Glomerular visceral epithelial cell (primary cell): ENCODE measurements around the gene HCFC2.
"Not testable (repeated sequence)": the region's sequence is repeated elsewhere in the genome, so short reads cannot be mapped to it uniquely, and the experiment has no call there.

Experiments
- DNase-seq: peaks from one replicate; pipeline ENCODE4 v3.0.0-alpha.2; 2016; ENCODE audit errors: extremely low spot score

HCFC2 gene

DNA sequence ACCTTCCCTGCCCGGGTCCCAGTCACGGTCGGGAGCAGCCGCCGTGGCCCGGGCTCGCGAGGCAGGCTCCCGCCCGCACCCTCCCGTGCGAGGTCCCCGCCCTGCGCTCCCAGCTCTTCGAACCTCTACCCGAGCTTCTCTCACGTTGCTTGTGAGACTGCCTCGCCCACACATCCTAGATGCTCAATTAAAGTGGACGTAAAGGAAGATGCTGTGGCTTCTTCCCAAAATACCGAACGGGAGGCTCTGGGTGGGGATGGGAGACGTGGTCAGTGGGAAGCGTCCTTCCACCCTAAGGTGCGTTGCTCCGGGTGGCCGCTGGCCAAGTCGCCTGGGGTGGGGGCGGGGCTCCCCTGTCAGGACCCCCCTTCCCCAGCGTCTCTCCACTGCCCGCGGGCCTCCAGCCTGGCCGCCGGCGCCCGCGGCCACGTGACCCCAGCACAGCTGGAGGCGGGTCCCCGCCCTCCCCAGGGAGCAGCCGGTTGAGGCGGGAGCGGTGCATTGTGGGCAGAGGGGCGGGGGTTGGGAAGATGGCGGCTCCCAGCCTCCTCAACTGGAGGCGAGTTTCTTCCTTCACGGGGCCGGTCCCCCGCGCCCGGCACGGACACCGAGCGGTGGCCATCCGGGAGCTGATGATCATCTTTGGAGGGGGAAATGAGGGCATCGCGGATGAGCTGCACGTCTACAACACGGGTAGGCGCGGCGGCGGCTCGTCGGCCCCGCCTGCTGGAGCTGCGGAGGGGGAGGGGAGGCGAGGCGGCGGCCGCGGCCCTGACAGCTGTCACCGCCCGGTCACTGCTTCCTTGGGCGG lies at the start of gene HCFC2:
TSS of gene HCFC2 (plus strand) at position 501 of the 811 bp plus-strand sequence. CDS start at position 531, 30 bp downstream.
- peak; percentile 88 for DNase-seq

DNA sequence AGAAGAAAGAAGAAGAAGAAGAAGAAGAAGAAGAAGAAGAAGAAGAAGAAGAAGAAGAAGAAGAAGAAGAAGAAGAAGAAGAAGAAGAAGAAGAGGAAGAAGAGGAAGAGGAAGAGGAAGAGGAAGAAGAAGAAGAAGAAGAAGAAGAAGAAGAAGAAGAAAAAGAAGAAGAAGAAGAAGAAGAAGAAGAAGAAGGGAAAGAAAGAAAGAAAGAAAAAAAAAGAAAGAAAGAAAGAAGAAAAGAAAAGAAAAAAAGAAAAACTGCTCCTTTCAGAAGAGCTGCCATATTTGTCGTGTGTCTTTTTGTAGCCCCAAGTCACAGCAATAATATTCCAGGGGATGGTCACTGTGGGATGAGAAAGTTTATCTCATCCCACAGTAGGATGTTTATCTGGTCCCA lies 42.5 kb upstream of the HCFC2 start:
- not testable (repeated sequence) for DNase-seq

DNA sequence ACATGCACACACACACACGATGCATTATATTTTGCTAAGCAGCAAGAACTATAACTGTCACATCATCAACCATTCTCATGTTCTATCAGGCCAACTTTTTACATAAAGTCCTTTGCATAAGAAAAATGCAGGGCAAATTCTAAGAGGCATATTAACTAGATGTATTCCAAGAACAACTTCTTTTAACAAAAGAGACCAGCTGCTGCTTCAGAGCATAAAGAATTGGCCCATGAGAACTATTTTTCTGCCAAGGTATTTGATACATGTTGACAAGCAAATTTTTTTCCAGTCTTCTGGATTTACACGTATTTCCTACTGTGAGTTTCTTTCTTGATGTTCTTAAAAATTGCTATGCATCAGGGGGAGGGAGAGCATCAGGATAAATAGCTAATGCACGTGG lies 41.5 kb upstream of the HCFC2 start:
- DNase-seq = no peak

DNA sequence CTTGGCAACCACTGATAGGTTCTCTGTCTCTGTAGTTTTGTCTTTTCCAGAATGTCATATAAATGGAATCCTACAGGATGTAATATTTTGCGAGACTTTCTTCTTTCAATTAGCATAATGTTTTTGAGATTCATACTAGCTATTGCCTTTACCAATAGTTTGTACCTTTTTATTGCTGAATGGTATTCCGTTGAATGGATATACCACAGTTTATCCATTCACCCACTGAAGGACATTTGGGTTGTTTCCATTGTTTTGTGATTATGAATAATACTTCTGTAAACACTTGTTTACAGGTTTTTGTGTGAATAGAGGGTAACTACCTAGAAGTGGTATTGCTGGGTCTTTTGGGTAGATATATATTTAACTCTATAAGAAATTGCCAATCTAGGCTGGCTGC lies 40.6 kb upstream of the HCFC2 start:
- no peak for DNase-seq

DNA sequence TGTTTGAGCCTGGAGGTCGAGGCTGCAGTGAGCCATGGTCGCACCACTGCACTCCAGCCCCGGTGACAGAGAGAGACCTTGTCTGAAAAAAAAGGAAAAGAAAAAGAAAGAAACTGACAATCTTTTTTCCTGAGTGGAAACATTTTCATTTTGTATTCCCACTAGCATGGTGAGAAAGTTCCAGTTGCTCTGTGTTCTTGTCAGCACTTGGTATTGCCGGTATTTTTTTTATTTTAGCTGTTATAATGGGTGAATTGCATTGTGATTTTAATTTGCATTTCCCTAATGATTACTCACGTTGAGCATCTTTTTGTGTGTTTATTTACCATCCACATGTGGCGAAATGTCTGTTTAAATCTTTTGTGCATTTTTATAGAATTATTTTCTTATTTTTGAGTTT lies 40.0 kb upstream of the HCFC2 start:
- DNase-seq = no peak

DNA sequence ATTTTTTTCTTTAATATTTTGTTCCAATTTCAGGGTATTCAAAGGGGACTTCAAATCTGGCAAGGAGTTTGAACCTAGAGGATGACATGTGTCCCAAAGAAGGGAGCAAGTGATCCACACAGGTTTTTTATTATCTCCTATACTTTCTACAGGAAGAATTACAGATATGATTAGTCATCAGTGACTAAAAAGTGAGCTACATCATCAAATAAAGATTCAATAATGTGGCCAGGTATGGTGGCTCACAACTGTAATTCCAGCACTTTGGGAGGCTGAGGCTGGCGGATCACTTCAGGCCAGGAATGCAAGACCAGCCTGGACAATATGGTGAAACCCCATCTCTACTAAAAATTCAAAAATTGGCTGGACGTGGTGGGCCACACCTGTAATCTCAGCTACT lies 38.6 kb upstream of the HCFC2 start:
- DNase-seq = no peak

DNA sequence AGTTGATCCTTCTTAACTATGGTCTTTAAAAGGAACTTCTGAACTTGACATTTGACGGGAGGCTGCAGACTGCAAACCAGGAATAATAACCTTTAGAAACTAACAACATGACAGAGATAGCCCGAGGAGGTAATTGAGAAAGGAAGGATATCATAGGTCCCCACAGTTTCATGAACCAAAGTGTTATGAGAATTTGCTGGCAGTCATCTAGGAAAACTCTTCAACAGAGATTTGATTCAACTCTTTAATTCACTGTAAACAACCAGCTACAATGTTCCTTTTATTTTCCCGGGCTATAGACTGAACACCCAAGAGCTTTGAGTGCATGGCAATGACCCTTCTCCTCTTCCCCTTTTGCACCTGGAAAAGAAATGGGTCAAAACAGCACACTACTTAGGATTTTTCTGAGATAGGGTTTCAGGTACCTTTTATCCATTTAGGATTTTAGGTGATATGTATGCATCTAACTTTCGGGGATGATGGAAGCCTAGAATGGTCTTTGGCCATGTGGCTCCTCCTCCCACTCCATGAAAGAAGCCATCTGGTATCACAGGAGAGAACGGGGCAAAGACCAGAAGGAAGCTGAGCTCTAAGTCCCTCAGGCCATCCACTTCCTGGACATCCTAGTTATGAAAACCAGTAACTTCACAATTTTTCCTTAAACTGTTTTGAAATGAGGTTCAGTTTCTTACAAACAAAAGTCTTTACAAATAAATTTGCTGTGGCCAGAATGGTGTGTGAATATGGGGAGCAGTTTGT lies 37.3 kb upstream of the HCFC2 start:
- DNase-seq = no peak

DNA sequence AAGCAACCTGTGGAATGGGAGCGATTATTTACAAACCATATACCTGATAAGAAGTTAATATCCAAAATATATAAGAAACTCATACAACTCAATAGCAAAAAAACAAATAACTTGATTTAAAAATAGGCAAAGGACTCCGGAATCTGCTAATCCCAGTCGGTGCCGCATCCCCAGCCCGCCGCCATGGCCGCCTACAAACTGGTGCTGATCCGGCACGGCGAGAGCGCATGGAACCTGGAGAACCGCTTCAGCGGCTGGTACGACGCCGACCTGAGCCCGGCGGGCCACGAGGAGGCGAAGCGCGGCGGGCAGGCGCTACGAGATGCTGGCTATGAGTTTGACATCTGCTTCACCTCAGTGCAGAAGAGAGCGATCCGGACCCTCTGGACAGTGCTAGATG lies 33.7 kb upstream of the HCFC2 start:
- not testable (repeated sequence) for DNase-seq

DNA sequence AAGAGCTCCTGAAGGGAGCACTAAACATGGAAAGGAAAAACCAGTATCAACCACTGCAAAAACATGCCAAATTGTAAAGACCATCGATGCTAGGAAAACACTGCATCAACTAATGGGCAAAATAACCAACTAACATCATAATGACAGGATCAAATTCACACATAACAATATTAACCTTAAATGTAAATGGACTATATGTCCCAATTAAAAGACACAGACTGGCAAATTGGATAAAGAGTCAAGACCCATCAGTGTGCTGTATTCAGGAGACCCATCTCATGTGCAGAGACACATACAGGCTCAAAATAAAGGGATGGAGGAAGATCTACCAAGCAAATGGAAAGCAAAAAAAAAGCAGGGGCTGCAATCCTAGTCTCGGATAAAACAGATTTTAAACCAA lies 28.2 kb upstream of the HCFC2 start:
- DNase-seq = not testable (repeated sequence)

DNA sequence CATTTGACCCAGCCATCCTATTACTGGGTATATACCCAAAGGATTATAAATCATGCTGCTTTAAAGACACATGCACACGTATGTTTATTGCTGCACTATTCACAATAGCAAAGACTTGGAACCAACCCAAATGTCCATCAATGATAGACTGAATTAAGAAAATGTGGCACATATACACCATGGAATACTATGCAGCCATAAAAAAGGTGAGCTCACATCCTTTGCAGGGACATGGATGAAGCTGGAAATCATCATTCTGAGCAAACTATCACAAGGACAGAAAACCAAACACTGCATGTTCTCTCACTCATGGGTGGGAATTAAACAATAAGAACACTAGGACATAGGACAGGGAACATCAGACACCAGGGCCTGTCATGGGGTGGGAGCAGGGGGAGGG lies 24.6 kb upstream of the HCFC2 start:
- DNase-seq = not testable (repeated sequence)

DNA sequence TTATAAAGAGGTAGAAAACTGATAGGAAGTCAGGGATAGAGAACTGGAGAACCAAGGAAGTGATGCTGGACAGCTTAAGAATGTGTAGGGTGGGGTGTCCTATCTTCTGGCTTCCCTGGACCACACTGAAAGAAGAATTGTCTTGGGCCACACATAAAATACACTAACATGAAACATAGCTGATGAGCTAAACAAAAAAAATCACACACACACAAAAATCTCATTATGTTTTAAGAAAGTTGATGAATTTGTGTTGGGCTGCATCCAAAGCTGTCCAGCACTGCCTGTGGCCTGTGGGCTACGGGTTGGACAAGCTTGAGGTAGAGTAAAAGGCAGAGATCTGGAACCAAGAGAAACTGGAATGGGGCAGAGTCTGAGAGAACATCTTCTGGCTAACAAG lies 21.8 kb upstream of the HCFC2 start:
- DNase-seq = no peak

DNA sequence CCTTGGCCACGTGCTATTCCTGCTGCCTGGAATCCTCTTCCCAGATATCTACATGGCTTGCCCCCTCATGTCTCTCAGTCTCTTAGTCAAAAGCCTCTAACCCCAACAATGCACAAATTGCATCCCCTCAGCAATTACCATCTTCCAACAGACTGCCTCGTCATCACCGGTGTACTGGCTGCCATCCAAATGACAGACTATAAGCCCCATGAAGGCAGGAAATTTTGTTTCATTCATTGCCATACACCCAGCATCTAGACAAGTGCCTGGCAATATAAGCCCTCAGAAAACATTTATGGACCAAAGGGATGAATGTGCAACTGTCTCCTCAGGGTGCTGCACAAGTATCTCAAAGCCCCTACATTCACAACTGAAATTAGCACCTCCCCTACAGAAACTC lies 20.2 kb upstream of the HCFC2 start:
- no peak for DNase-seq

DNA sequence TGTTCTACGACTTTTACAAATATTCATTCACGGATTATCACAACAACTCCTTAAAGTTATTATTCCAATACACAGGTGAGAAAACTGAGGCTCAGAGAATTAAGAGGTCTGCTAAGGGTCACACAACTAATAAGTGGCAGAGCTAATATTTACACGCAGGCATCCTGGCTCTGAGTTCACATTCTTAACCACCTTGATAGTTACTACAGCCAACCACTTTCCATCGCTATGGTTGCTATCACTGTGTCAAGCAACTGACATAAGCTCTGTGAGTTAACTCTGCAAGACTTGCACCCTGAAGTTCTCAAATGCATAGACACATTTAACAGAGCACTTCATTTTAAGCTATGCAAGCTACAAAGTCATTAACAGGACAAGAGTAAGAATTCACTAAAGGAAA lies 18.0 kb upstream of the HCFC2 start:
- no peak for DNase-seq

DNA sequence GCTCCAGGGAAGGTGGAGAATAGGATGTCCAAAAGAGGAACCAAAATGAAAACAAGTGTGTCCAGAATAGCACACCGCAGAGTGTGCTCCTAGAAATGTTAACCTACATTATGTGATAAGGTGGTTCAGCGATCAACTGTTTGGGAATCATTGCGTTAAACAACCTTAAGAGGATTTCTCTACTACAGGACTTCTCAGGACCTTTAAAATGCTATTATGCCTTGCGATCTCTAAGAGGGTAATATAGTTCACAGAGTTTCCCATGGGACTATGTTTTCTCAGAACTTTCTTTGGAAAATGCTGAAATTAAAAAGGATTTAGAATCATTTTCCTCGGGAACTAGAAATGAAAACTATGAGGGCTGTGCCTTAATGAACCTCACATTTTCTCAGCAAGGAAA lies 16.2 kb upstream of the HCFC2 start:
- DNase-seq = no peak

DNA sequence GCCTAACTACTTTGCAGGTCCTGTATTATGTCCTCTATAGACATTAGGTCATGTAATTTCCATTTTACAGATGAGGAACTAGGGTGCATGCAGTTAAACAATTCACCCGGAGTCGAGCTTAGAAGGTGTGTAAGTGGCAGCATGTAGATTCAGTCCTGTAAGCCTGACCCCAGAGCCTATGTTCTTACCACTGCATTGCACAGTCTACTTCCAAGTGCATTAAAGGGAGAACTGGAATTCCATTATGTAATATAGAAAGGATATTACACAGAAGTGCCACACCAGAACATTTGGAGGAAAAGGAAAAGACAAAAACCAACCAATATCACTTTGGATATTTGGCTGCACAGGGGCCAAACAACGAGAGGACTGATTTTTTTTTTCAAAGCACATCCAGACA lies 15.5 kb upstream of the HCFC2 start:
- DNase-seq = no peak

DNA sequence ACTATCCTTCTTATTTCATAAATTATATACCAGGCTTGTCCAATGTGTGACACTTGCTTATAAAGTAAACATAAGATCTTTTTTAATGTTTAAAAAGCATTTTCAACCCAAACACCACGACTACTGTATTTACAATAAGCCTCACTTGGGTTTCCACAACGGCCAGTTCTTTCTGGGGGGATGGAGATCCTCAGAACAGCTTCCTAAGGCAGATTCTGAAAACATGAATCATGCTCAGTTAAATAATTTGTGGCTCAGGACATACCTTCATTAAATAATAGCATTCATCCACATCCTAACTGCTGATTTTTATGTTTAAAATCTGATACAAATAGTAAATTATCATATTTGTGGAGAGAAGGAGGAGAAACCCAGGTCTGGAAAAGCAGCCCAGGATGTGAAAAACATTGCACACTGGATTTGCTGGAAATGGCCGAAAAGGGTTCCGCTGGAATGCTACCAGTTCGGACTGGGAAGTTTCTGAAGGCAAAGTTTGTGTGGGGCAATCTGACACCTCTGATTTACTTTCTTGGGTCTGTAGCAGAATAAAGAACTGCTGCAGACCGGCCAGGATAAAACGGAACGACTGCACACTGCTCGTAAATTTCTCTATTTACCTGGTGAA lies 14.9 kb upstream of the HCFC2 start:
- DNase-seq = peak; percentile 9

DNA sequence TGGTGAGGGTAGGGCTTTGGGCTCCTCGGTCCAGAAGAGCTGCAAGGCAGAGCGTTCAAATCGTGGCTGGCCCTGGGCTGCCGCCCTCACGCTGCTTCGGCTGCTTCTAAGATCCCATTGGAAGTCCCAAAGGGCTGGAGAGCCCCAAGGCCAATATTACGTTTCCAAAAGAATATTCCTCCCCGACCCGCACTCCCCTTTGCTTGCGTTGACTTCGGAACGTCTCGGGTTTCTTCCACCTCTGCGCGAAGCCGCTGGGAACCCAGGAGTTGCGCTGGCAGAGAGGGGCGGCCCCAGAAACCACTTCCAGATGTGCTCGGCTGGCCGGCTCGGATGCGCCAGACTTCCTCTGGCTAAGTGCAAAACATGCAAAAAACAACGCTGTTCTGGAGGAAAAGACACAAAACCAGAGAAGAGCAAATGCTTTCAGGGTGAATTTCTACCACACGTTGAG lies 14.4 kb upstream of the HCFC2 start, which contains the start of gene GLT8D2:
TSS of gene GLT8D2 (minus strand) at position 285 of the 454 bp plus-strand sequence. CDS start 30,539 bp downstream, outside the sequence.
- peak; percentile 45 for DNase-seq

DNA sequence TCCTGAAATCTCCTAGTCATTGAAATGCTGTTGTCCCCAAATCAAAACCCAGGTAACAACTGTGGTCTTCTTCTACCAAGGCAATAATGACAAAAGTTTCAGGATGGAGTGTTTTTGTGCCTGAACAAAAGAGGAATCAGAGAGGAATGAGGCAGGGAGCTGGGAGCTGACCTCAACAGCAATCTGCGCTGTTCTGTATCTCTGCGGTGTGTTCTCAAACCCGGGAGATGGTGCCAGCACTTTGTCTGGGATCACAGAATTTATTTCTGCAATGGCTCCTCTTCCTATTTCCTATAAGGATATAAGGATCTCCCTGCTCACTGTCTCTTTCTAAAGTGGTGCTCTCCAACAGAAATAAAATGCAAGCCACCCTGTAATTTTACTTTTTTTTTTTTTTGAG lies 13.9 kb upstream of the HCFC2 start:
- no peak for DNase-seq

DNA sequence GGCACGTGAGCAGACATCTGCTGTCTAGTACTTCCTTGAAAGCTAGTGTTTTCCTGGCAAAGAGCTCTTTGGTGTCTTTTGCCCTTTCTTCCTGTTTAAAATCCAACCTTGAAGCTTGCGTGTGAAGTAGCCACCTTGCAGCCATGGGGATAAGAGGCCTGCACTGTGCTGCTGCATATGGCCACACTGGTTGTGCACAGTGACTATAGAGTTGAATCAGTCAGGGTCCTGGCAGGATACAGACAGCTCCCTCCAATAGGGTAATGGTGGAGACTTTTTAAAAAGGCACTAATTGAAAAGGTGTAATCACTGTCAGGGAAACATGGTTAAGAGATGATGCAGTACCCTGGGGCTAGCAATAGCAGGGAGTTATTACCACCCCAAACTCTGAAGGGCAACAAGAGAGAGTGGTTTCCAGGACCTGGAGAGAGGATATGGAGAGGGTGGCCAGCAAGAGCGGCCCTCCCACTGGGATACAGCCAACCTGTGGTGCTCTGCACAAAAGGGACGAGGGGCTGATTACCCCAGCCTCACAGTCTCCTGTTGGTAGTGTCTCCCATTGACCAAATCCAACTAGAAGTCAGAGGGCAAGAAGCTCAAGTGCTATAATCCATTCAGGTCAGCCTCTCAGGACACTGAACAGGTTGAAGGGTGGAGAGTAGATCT lies 9.5 kb upstream of the HCFC2 start:
- no peak for DNase-seq

DNA sequence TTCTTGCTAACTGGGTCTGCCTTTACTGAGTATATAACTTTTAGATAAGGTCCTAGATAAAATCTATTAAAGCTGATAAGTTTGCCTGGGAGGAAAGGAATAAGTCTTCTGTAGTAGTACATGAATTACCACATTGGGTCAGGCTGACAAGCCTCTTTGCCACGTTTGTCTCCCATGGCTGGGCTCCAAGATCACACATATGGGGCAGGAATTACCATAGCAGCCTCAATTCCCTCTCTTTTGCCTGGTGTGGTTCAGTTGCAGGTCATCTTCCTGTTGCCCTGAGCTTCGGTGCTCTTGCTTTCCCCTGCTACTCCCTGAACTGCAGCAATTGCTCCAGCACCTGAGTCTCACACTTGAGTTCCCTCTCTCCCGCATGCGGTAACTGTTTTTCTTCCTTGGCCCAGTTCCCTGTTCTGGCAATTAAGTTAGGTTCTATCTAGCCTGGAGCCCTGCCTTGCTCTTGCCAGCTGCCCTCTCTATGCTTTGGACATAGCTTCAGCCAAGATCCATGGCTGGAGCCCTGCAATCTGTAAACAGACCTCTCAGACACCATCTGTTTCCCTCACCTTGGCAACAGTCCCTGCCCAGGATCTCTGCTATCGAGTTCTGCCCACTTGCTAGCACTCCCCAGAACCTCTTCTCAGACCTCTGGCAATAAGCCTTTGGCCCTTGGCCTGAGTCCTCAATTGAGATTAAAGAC lies 8.5 kb upstream of the HCFC2 start:
- DNase-seq = no peak

DNA sequence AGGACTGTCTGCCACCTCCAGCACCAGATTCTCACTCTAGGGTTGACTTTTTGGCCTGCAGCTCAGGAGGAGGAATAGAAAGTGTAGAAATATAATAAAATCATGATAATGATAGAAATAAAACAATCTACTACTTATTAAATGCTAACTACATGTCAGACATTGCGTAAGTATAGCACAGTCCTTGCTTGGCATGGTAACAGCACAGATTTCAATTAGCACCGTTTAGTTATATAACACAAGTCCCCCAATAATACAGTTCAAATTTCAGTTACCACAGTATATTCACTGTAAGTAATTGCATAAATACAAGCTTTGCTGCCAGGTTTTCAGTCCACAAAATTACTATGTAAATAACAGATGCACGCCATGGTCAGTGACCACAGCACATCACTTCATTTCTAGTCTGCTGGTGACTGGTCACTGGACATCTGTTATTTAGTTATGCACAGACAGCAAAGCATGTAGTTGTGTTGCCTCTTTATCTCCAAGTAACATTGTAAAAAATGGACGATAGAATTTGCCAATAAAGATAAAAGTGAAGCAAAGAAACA lies 7.8 kb upstream of the HCFC2 start:
- no peak for DNase-seq
